ENCODE measurements around the gene HSPA1A.

HSPA1A gene

DNA sequence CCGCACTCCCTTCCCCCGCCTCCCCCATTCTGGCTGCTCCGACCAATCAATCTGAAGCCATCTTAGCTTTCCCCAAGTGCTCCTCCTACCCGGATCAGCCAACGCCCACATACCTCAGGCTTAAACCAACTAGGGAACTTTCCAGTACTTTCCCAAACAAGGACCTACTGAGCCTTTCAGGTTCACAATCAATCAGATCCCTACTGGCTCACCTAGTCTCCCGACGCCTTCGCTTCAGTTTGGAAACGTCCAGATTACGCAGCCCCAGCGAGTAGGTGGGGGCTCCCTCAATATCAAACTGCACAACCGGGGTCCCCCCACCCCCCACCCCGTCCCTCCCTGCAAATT is 692 bp upstream of the HSPA1A start:
- TF ChIP-seq SIN3A (IDR thresholded peaks at IDR 0.05; ENCODE audit: borderline replicate concordance, insufficient read depth, low read length) = no peak

DNA sequence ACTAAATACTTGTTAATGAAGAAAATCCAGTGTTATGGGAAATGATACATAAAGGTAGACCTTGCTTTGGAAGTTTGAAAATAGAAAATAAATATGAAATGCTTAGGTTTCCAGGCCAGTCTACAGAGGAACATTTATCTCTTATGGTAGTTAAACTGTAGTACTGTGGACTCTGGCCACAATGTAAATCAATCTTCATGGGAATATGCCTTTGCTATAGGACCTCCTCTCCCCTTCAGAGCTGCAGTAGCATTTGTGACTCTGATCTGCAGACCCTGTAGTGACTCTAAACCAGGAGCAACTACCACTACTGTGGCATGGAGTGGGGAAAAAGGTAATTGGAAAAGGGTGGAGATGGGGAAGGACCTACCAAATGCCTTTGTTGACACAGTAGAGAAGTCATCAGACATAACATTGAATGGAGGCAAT is 4.5 kb downstream of the HSPA1A start:
- TF ChIP-seq SIN3A (IDR thresholded peaks at IDR 0.05; ENCODE audit: borderline replicate concordance, insufficient read depth, low read length) (no peak), FOXP2 (optimal IDR thresholded peaks at IDR 0.05; ENCODE audit: borderline replicate concordance, extremely low read depth, extremely low read length, insufficient read depth) (no peak), POLR2AphosphoS5 (IDR thresholded peaks at IDR 0.05; ENCODE audit: low read depth, low read length) (no peak), TAF1 (IDR thresholded peaks at IDR 0.05; ENCODE audit: borderline replicate concordance, insufficient read depth, low read length) (no peak)
- TF ChIP-seq, protein P1, sequence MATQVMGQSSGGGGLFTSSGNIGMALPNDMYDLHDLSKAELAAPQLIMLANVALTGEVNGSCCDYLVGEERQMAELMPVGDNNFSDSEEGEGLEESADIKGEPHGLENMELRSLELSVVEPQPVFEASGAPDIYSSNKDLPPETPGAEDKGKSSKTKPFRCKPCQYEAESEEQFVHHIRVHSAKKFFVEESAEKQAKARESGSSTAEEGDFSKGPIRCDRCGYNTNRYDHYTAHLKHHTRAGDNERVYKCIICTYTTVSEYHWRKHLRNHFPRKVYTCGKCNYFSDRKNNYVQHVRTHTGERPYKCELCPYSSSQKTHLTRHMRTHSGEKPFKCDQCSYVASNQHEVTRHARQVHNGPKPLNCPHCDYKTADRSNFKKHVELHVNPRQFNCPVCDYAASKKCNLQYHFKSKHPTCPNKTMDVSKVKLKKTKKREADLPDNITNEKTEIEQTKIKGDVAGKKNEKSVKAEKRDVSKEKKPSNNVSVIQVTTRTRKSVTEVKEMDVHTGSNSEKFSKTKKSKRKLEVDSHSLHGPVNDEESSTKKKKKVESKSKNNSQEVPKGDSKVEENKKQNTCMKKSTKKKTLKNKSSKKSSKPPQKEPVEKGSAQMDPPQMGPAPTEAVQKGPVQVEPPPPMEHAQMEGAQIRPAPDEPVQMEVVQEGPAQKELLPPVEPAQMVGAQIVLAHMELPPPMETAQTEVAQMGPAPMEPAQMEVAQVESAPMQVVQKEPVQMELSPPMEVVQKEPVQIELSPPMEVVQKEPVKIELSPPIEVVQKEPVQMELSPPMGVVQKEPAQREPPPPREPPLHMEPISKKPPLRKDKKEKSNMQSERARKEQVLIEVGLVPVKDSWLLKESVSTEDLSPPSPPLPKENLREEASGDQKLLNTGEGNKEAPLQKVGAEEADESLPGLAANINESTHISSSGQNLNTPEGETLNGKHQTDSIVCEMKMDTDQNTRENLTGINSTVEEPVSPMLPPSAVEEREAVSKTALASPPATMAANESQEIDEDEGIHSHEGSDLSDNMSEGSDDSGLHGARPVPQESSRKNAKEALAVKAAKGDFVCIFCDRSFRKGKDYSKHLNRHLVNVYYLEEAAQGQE (IDR thresholded peaks at IDR 0.05; ENCODE audit: insufficient read depth in 1 of 2, low read depth in 2 of 2, low read length in 2 of 2) = no peak

DNA sequence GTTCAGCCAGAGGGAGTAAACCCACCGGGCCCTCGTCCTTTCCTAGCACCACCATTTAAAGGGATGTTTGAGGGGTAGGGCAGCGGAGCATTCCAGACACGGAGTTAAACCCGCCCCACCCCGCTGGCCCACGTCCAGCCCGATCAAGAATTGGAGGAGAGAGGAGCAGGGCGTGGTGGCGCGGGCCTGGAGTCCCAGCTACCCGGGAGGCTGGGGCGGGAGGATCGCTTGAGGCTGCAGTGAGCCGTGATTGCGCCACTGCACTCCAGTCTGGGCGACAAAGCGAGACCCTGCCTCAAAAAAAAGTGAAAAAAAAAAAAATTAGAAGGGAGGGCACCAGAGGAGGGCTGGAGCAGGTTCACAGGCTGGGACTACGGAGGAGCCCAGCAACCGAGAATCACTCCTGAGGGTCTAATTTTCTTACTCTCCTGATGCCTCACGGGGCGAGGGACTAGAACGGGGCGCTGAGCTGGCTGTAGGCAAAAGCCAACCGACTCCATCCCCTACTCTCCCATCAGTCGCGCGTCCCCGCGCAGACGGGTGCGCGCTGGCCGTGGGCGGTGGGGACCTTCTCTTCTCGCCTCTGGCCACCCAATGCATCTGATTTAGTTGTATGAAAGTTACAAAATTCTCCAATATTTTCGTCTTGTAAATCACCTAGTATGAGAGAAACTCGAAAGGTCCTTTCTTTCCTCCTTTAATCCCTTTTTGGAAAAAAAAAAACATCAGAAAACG is 6.1 kb downstream of the HSPA1A start:
- TF ChIP-seq FOXP2 (optimal IDR thresholded peaks at IDR 0.05; ENCODE audit: borderline replicate concordance, extremely low read depth, extremely low read length, insufficient read depth) (no peak), POLR2AphosphoS5 (IDR thresholded peaks at IDR 0.05; ENCODE audit: low read depth, low read length) (peak; percentile 87), TAF1 (IDR thresholded peaks at IDR 0.05; ENCODE audit: borderline replicate concordance, insufficient read depth, low read length) (0 out of 2 replicates have a peak, but pooled peaks have one; percentile 16), SIN3A (IDR thresholded peaks at IDR 0.05; ENCODE audit: borderline replicate concordance, insufficient read depth, low read length) (0 out of 2 replicates have a peak, but pooled peaks have one; percentile 10)
- TF ChIP-seq, protein P1 (IDR thresholded peaks at IDR 0.05; ENCODE audit: insufficient read depth in 1 of 2, low read depth in 2 of 2, low read length in 2 of 2) = no peak

DNA sequence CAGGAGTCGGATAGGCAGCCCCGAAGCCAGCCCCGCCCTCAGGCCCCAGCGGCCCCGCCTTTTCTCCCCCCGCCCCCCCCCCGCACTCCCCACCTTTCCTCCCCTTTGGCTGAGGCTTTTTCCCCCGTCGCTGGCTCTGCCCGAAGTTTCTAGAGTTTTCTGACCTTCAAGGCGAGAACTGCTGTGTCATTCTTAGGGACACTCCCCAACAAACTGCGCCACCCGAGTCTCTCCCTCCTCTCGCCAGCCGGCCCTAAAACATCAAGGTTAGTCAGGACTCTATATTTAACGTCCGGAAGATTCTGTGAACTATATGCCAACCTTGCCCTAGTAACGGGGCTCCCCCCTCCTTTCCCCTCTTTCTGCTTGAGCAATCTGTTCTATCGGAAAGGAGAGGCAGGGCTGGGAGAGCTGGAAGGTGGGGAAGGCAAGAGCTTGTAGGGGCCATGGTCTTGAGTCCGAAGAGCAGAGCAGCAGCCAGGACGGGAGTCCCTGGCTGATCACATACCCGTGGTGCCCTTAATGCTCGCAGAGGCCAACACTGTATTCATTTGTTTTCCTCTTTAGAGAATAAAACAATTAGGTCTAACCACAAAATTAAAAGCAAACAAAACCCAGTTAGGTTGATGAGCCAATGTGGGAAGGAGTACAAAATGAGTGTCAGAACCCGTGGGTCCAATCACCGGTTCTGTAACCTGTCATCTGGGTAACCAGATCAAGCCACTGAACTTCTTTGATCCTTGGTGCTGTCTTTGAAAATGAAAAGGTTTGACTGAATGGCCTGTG is 6.9 kb downstream of the HSPA1A start:
- peak; percentile 79 for TF ChIP-seq POLR2AphosphoS5 (IDR thresholded peaks at IDR 0.05; ENCODE audit: low read depth, low read length)
- peak; percentile 58; the same call in 1 of the 2 replicates for TF ChIP-seq TAF1 (IDR thresholded peaks at IDR 0.05; ENCODE audit: borderline replicate concordance, insufficient read depth, low read length)
- TF ChIP-seq, protein P1 (IDR thresholded peaks at IDR 0.05; ENCODE audit: insufficient read depth in 1 of 2, low read depth in 2 of 2, low read length in 2 of 2) = 0 out of 4 replicates have a peak, but pooled peaks of 1 of the 2 experiments have one; percentile 35
- no peak for TF ChIP-seq FOXP2 (optimal IDR thresholded peaks at IDR 0.05; ENCODE audit: borderline replicate concordance, extremely low read depth, extremely low read length, insufficient read depth)
- TF ChIP-seq SIN3A (IDR thresholded peaks at IDR 0.05; ENCODE audit: borderline replicate concordance, insufficient read depth, low read length) = no peak

DNA sequence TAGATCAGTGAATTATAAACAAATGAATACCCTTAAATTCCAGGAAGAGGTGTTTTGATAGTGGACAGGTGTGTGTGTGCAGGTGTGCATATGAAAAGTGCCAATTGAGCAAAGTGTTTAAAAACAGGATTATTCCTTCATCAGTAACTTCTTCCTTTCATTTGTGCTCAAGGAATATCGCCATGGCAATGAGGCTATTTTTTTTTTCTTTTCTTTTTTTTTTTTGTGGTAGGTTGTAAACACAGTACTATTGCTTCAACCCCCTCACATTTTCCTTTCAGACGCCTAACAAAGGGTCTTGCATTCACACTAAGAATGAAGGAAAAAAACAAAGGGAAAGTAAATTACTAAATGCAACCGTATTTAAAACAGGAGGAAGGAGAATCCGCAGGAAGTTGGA is 10.2 kb downstream of the HSPA1A start:
- no peak for TF ChIP-seq TAF1 (IDR thresholded peaks at IDR 0.05; ENCODE audit: borderline replicate concordance, insufficient read depth, low read length)
- TF ChIP-seq SIN3A (IDR thresholded peaks at IDR 0.05; ENCODE audit: borderline replicate concordance, insufficient read depth, low read length) = no peak
- no peak for TF ChIP-seq FOXP2 (optimal IDR thresholded peaks at IDR 0.05; ENCODE audit: borderline replicate concordance, extremely low read depth, extremely low read length, insufficient read depth)
- no peak for TF ChIP-seq POLR2AphosphoS5 (IDR thresholded peaks at IDR 0.05; ENCODE audit: low read depth, low read length)
- TF ChIP-seq, protein P1 (IDR thresholded peaks at IDR 0.05; ENCODE audit: insufficient read depth in 1 of 2, low read depth in 2 of 2, low read length in 2 of 2) = no peak

Data from PFSK-1 (cell line).